Neutrophil (primary cell): ENCODE results near the gene CDH5.

Source experiments
- H3K27ac ChIP-seq: fragments of 200-600 bp; sonication (generic); 2 replicates; pipeline ENCODE4 v1.5.1; 2016; ENCODE audit warnings: mild to moderate bottlenecking, moderate library complexity
- H3K27me3 ChIP-seq: fragments of 200-600 bp; sonication (generic); 2 replicates; pipeline ENCODE4 v1.6.0; 2016; ENCODE audit warnings: mild to moderate bottlenecking
- H3K36me3 ChIP-seq: fragments of 200-600 bp; sonication (generic); 2 replicates; pipeline ENCODE4 v1.5.1; 2017
- H3K4me1 ChIP-seq, 2 experiments: fragments of 200-600 bp in 1 of 2; sonication (generic) in 1 of 2; 1 replicate in 1 of 2; 2 replicates in 1 of 2; pipeline versions ENCODE4 v1.5.1 to v1.6.1; 2013 to 2016; ENCODE audit warnings: low read depth in 1 of 2, low read length in 1 of 2, mild to moderate bottlenecking in 1 of 2, moderate library complexity in 1 of 2; ENCODE audit not compliant: control insufficient read depth in 1 of 2, insufficient read depth in 1 of 2
- H3K4me3 ChIP-seq, 2 experiments: fragments of 200-600 bp in 1 of 2; sonication (generic) in 1 of 2; 1 replicate in 1 of 2; 2 replicates in 1 of 2; pipeline ENCODE4 v1.5.1; 2013 to 2016; ENCODE audit warnings: low read depth in 1 of 2, low read length in 1 of 2, mild to moderate bottlenecking in 1 of 2, moderate library complexity in 1 of 2
- H3K9me3 ChIP-seq: fragments of 200-600 bp; sonication (generic); 2 replicates; pipeline ENCODE4 v1.5.1; 2016
- CTCF ChIP-seq: fragments of 200-600 bp; sonication (generic); IDR thresholded peaks from 2 replicates; pipeline ENCODE4 v1.5.1; 2016; ENCODE audit warnings: antibody characterized with exemption

The CDH5 gene

GRCh38 chr16:66400503-66401380 lies 34.3 kb downstream of the CDH5 start:
- no peak overlapping the region for H3K27ac ChIP-seq
- H3K4me1 ChIP-seq: no peaks in the 10 kb centered on the region
- H3K27me3 ChIP-seq: peaks cover 24% of the 10 kb centered on the region
- no peak for TF ChIP-seq CTCF
- H3K9me3 ChIP-seq: no peaks in the 10 kb centered on the region
- no peak overlapping the region for H3K4me3 ChIP-seq
- H3K36me3 ChIP-seq: no peaks in the 10 kb centered on the region

GRCh38 chr16:66401610-66402009 lies 35.1 kb downstream of the CDH5 start:
- Histone ChIP-seq H3K9me3 (no peaks in the 10 kb centered on the region), H3K27me3 (peaks cover 33% of the 10 kb centered on the region)
- no peak for TF ChIP-seq CTCF

GRCh38 chr16:66402166-66402565 lies 35.7 kb downstream of the CDH5 start:
- Histone ChIP-seq H3K27me3 (peaks cover 38% of the 10 kb centered on the region), H3K4me3 (no peak overlapping the region), H3K4me1 (peaks cover 6 to 8% of the 10 kb centered on the region in 2 experiments), H3K36me3 (no peaks in the 10 kb centered on the region), H3K9me3 (no peaks in the 10 kb centered on the region), H3K27ac (no peak overlapping the region)
- no peak for TF ChIP-seq CTCF

More at GRCh38 chr16:66401610-66402009, 35.1 kb downstream of the CDH5 start:
- Histone ChIP-seq H3K27ac (no peak overlapping the region), H3K36me3 (no peaks in the 10 kb centered on the region), H3K4me1 (peaks cover 2 to 4% of the 10 kb centered on the region in 2 experiments), H3K4me3 (no peak overlapping the region)

- Histone ChIP-seq H3K27me3 (peaks cover 44% of the 10 kb centered on the region), H3K4me1 (peaks cover 6 to 8% of the 10 kb centered on the region in 2 experiments), H3K4me3 (no peak overlapping the region), H3K36me3 (no peaks in the 10 kb centered on the region), H3K9me3 (no peaks in the 10 kb centered on the region), H3K27ac (no peak overlapping the region)
- no peak for TF ChIP-seq CTCF
Measured at GRCh38 chr16:66402591-66403230, 36.2 kb downstream of the CDH5 start.

- no peak for TF ChIP-seq CTCF
Measured at GRCh38 chr16:66403531-66404145, 37.1 kb downstream of the CDH5 start.

More at GRCh38 chr16:66403531-66404145, 37.1 kb downstream of the CDH5 start:
- peaks cover 53% of the 10 kb centered on the region for H3K27me3 ChIP-seq
- no peak overlapping the region for H3K4me3 ChIP-seq
- peaks cover 6 to 8% of the 10 kb centered on the region in 2 experiments for H3K4me1 ChIP-seq
- H3K36me3 ChIP-seq: no peaks in the 10 kb centered on the region
- no peaks in the 10 kb centered on the region for H3K9me3 ChIP-seq
- no peak overlapping the region for H3K27ac ChIP-seq
